ENCODE results near the gene SSR2.

SSR2 gene

GRCh38 chr1:156045076-156045475 lies 24.3 kb upstream of the SSR2 start:
- DNase-seq = no peak

- no peak for DNase-seq
These were observed 22.1 kb upstream of the SSR2 start for GRCh38 chr1:156042828-156043227.

- peak in 3 of 4 experiments; percentile 17 to 51 (median 40) for DNase-seq
These were observed 14.2 kb upstream of the SSR2 start for GRCh38 chr1:156034991-156035390.

- no peak for DNase-seq
These were observed 12.3 kb upstream of the SSR2 start for GRCh38 chr1:156033011-156033410.

GRCh38 chr1:156026588-156026987 lies 5.8 kb upstream of the SSR2 start:
- no peak for DNase-seq

GRCh38 chr1:156025876-156026275 lies 5.1 kb upstream of the SSR2 start:
- peak; percentile 53 to 78 (median 62) for DNase-seq

- DNase-seq = no peak
These were observed 4.0 kb upstream of the SSR2 start for GRCh38 chr1:156024801-156025200.

- DNase-seq = no peak
These were observed 1.2 kb upstream of the SSR2 start for GRCh38 chr1:156021954-156022353.

GRCh38 chr1:156021093-156021428 lies 310 bp upstream of the SSR2 start:
- no peak for DNase-seq

- DNase-seq = no peak
These were observed 832 bp downstream of the SSR2 start for GRCh38 chr1:156019946-156020292.

- DNase-seq = no peak
These were observed 5.9 kb downstream of the SSR2 start for GRCh38 chr1:156014829-156015228.

- no peak for DNase-seq
These were observed 8.5 kb downstream of the SSR2 start for GRCh38 chr1:156012051-156012817.

- DNase-seq = no peak
These were observed 11.3 kb downstream of the SSR2 start for GRCh38 chr1:156009404-156009803.

- DNase-seq = no peak
These were observed 13.9 kb downstream of the SSR2 start for GRCh38 chr1:156006666-156007376.

GRCh38 chr1:156004843-156005584 lies 15.7 kb downstream of the SSR2 start:
- no peak for DNase-seq

GRCh38 chr1:156003923-156004188 lies 16.9 kb downstream of the SSR2 start:
- DNase-seq = no peak

GRCh38 chr1:156002188-156002911 lies 18.4 kb downstream of the SSR2 start:
- no peak for DNase-seq

GRCh38 chr1:156001662-156002171 lies 19.0 kb downstream of the SSR2 start:
- peak in 1 of 4 experiments; percentile 31 for DNase-seq

GRCh38 chr1:156001021-156001661 lies 19.6 kb downstream of the SSR2 start:
- DNase-seq = no peak

- no peak for DNase-seq
These were observed 20.8 kb downstream of the SSR2 start for GRCh38 chr1:155999964-156000363.

- DNase-seq = no peak
These were observed 24.6 kb downstream of the SSR2 start for GRCh38 chr1:155996166-155996565.

- no peak for DNase-seq
These were observed 27.2 kb downstream of the SSR2 start for GRCh38 chr1:155993595-155993994.
